Fibroblast of pulmonary artery (primary cell): ENCODE data around the gene DNAL4.
A peak's percentile ranks its signal among the peaks of the same experiment; 100 is the strongest.

Source experiments
- DNase-seq: peaks from one replicate; pipeline ENCODE4 v3.0.0-alpha.2; 2010; ENCODE audit warnings: low read depth
- H3K4me3 ChIP-seq: replicated peaks from 2 replicates; pipeline ENCODE4 v1.5.1; 2011; ENCODE audit warnings: low read depth, mild to moderate bottlenecking, control low read depth, low read length, moderate library complexity
- TF ChIP-seq, protein P1 (sequence below): IDR thresholded peaks from 2 replicates; pipeline ENCODE4 v1.5.1; 2011; ENCODE audit warnings: mild to moderate bottlenecking, control low read depth, low read length, inconsistent platforms; ENCODE audit errors: missing control alignments

Gene DNAL4

DNA sequence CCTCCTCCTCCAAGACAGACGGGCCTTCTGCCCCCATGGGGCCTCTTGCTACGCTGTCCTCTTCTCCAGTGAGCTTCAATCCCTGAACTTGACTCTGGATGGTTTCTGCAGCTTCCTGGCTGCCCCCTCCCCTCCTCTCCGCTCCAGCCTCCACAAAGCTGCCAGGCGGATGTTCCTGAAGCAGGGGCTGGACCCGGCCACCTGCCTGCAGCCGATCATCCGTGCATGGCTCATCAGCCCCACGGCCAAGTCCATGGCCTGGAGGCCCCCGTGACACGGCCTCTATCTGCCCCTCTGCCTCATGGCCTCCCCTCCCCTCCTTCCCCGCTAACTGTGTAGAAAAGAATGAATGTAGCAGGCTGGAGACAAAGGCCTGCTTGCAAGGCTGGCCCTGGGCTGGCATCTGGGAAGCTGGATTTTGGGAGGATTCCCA lies 31.4 kb downstream of the DNAL4 start:
- H3K4me3 ChIP-seq: no peak overlapping the region
- no peak for DNase-seq
- TF ChIP-seq, protein P1, sequence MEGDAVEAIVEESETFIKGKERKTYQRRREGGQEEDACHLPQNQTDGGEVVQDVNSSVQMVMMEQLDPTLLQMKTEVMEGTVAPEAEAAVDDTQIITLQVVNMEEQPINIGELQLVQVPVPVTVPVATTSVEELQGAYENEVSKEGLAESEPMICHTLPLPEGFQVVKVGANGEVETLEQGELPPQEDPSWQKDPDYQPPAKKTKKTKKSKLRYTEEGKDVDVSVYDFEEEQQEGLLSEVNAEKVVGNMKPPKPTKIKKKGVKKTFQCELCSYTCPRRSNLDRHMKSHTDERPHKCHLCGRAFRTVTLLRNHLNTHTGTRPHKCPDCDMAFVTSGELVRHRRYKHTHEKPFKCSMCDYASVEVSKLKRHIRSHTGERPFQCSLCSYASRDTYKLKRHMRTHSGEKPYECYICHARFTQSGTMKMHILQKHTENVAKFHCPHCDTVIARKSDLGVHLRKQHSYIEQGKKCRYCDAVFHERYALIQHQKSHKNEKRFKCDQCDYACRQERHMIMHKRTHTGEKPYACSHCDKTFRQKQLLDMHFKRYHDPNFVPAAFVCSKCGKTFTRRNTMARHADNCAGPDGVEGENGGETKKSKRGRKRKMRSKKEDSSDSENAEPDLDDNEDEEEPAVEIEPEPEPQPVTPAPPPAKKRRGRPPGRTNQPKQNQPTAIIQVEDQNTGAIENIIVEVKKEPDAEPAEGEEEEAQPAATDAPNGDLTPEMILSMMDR: no peak

DNA sequence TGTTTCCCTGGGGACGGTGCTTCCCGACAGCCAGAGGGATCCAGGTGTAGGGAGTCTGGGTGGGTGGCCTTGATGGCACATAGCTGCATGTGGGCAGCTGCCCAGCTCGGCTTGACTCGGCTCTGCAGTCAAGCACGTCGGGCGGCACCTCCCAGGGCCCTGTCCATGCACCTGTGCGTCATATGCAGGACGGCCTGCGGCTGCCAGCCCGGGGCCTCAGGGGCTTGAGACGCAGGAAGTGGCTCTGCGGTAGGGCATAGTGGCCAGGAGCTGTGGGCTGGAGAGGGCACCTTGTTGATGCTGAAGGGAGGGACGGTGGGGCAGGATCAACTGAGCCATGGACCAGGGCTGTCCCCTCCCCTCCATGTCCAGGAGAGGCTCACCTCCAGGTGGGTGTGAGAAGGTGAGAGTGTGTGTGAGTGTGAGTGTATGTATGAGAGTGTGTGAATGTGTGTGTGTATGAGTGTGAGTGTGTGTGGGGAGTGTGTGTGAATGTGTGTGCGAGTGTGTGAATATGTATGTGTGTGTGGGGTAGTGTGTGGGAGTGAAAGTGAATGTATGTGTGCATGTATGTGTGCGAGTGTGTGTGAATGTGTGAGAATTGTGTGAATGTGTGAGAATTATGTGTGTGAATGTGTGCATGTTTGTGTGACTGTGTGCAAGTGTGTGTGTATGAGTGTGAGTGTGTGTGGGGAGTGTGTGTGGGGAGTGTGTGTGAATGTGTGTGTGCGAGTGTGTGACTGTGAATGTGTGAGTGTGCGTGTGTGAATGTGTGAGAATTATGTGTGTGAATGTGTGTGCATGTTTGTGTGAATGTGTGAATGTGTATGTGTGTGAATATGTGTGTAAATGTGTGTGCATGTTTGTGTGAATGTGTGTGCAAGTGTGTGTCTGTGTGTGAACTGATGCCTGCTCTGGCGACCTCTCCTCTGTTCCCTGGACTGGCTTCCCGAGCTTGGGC lies 32.5 kb downstream of the DNAL4 start:
- TF ChIP-seq, protein P1: no peak
- DNase-seq: no peak
- H3K4me3 ChIP-seq: no peak overlapping the region

DNA sequence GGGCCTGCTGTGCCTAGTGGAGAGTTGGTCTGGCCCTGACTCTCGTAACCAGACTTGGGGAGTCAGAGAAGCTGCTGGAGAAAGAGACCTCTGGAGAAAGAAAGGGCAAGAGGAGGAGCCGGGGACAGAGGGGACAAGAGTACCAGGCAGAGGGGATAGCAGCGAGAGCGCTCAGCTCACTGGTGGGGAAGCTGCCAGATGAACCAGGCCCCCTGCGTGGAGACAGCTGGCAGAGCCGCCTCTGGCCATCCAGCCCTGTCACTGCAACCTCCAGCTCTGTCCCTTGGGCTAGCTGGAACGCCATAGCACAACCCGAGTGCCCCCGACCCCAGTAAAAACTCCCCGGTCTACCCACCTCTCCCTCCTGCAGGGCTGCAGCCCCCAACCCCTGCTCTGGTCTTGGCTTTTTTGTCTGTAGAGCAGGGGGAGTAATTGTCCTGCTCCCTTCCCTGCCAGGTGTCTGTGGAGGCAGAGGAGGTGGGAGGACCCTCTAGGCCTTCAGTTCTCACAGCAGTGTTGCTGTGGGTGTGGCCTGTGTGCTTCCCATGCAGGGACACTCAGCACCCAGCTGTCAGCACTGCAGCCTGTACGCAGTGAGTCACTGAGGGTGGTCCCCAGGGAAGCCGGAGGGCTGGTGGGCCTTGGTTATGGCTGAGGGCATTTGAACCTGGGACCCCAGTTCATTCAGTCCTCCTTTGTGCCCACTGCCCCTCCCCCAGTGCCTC lies 33.3 kb downstream of the DNAL4 start:
- H3K4me3 ChIP-seq: no peak overlapping the region
- TF ChIP-seq, protein P1: no peak
- DNase-seq: peak; percentile 46

DNA sequence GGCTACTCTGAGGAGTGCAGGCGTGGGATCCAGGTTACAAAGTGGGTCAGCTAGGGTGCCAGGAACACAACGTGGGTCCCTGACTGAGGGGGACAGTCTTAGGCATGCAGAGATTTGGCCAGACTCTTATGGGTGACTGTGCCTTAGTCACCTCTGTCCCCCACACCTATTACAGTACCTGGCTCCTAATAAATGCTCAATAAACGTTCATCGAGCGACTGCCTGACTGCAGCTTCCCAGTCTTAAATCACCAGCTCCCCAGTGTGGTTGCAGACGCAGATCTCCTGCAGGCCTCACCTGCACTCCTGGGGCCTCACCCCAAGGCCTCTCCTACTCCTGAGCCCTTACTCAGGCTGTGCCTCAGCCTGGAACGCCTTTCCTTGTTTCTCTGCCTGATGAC lies 34.9 kb downstream of the DNAL4 start:
- TF ChIP-seq, protein P1: no peak
- no peak overlapping the region for H3K4me3 ChIP-seq
- no peak for DNase-seq

DNA sequence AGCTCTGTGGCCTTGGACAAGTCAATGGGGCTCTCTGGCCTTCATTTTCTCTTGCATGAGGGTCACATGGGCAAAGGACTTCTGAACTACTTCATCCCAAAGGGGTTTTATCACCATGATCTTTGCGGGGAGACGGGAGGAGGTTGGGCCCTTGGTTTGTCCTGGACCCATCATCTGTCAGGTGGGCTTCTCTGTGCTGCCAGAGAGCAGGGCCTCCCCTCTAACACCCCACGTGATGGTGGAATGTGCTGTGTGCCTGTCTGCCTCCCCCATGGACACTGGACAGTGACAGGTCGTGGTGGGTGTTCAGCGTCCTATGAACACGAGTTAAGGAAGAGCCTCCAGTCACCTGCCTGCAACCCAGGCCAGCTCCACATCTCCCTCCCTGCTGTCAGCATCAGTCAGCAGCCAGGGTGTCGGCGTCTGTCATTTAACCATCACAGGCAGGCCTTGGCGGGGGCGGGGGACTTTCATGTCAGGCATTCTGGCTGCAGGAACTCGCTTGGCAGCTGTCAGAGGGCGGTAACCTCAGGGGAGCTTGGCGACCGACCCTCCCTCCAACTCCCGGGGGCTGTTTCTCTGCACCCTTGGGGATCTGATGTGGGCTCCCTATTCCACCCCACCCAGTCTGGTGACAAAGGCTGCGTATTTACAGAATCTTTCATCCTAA lies 35.5 kb downstream of the DNAL4 start:
- TF ChIP-seq, protein P1: no peak
- DNase-seq: no peak
- no peak overlapping the region for H3K4me3 ChIP-seq

DNA sequence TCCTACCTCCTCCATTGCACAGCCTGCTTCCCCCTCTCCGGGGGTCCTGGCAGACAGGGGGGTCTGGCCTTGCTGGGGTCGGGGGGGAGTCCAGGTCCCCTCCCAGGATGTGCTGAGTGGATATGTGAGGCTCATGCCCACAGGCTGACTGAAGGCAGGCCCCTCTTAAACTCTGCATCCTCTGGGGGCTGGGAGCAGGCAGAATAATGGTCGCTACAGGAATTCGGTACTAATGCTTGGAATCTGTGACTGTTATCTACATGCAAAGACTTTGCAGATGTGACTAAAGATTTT lies 36.5 kb downstream of the DNAL4 start:
- TF ChIP-seq, protein P1: no peak
- no peak overlapping the region for H3K4me3 ChIP-seq
- DNase-seq: no peak
